HG03565 (cell line): ENCODE measurements around the gene SRGAP1.
"Not testable (repeated sequence)": the region's sequence is repeated elsewhere in the genome, so short reads cannot be mapped to it uniquely, and the experiment has no call there.

ENCODE experiments used
- ATAC-seq: cut with Tn5 transposase; IDR thresholded peaks from one replicate; pipeline ENCODE4 v1.9.1; 2021; ENCODE audit warnings: mild to moderate bottlenecking, moderate library complexity; ENCODE audit not compliant: unreplicated experiment

SRGAP1 gene

DNA sequence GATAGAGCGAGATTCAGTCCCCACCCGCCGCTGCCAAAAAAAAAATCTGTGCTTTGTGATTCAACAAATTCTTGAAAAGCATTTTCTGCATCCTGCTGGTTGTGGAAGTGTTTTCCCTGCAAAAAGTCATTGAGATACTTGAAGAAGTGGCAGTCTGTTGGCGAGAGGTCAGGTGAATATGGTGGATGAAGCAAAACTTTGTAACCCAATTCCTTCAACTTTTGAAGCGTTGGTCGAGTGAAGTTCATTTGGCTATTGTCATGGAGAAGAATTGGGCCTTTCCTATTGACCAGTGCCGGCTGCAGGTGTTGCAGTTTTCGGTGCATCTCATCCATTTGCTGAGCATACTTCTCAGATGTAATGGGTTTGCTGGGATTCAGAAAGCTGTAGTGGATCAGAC lies 20.9 kb downstream of the SRGAP1 start:
- ATAC-seq = no peak

DNA sequence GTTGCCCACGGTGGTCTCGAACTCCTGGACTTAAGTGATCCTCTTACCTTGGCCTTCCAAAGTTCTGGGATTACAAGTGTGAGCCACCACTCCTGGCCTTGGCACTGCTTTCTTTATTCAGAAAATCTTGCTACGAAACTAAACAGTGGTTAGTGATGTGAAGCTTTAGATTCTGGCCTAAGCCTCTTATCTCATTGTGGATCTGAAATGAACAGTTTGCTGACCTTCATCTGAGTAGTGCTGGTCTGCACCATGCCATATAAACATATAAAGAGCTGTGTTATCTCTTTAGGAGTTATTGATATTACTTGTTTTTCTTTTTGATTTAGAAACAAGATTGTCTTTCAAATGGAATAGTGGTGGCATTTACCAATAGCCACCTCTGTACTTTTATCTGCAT lies 22.6 kb downstream of the SRGAP1 start:
- no peak for ATAC-seq

DNA sequence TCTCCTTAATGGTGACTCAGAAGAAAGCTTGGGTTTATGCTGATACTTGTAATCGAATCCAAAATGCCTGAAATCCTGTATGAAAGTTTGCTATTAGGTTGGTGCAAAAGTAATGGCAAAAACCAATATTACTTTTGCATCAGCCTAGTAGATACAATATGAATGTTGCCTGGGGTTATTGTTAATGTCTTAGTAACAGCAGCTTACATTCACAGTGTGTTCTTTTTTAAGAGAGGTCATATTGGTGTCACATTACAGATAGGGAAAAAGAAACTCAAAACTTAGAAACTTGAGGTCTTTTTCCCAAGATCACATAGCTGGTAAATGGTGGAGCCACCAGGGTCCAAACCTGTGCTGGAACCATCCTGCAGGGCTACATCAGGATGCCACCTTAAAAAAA lies 25.2 kb downstream of the SRGAP1 start:
- ATAC-seq = no peak

DNA sequence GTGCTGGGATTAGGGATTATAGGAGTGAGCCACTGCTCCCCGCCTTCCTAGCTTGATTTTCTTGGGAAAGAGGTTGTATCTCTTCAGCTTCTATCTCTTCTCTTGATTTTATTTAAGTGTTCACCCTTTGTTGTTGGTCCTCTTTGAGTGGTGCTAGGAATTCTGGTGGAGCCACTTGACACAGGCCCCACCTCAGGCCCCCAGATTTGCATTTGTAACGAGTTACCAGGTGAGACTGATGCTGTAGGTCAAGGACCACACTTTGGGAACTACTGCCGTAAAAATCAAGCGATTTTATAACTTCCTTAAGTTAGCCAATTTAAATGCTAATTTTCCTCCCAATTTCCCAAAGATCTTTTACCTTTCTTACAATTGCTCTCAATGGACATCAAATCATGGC lies 26.3 kb downstream of the SRGAP1 start:
- no peak for ATAC-seq

DNA sequence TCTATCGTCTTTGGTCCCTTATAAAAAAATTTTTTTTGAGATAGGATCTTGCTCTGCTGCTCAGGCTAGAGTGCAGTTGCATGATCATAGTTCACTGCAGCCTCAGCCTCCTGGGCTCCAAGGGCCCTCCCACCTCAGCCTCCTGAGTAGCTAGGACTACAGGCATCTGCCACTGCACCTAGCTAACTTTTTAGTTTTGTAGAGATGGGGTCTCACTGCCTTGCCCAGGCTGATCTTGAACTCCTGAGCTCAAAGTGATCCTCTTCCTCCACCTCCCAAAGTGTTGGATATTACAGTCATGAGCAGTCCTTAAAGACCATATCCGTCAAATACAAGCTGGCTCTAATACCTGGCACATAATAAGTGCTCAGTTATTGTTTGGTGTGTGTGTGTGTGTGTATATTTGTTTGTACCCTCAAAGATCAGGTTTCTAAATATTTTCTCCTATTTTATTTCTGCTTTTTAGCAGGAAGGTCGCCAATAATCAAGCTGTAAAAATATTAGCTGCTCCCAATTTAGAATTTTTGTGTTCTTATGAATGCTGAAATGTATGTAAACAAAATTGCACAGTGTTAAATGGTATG lies 30.5 kb downstream of the SRGAP1 start:
- ATAC-seq = no peak

DNA sequence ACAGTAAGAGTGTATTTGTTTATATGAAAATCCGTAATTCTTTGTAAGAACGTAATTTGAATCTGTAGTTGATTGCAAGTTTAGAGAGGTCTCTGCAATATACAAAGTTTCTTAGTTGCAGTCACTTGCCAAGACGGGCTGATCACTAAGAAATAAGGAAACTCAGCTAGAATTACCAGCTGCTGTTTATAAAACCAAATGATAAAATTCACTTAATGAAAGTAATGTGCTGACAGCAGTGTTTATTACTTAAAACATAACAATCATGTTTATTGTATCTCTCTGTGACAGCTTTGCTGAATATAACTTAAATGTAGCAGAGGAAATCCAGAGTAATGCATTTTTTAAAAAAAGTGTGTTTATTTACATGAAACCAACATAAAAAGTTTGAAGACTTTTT lies 31.2 kb downstream of the SRGAP1 start:
- ATAC-seq = no peak

DNA sequence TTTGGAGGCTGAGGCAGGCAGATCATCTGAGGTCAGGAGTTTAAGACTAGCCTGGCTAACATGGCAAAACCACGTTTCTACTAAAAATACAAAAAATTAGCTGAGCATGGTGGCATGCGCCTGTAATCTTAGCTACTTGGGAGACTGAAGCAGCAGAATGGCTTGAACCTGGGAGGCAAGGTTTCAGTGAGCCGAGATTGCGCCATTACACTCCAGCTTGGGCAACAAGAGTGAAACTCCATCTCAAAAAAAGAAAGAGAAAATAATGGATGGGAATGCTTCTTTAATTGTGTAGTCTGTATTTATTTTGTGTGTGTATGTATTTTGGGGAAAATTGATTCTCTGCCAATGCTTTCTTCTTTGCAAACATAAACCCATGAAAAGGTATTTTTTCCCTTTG lies 32.5 kb downstream of the SRGAP1 start:
- ATAC-seq = no peak

DNA sequence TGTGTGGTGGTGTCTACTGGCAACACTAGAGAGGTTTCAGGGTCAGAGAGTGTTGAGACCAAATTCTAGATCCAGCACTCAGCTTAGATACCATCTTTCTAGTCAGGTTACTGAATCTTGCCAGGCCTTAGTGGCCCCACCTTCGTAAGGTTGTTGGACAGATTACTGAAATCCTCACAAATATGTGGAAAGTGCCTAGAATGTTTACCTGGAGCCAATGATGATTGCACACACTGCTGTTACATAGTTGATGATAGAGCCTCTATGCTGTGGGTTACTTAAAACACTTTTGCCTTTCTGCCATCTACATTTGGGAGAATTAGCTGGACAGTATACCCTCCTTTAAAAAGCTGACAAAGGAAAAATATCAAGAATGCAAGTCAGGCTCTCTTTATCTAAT lies 33.2 kb downstream of the SRGAP1 start:
- ATAC-seq = no peak

DNA sequence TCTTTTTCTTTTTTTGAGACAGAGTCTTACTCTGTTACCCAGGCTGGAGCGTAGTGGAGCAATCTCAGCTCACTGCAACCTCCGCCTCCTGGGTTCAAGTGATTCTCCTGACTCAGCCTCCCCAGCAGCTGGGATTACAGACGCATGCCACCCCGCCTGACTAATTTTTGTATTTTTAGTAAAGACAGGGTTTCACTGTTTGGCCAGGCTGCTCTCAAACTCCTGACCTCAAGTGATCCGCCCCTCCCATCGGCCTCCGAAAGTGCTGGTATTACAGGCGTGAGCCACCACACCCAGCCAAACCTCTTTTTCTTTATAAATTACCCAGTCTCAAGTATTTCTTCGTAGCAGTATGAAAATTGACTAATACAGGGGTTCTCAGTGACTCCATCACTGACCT lies 35.7 kb downstream of the SRGAP1 start:
- ATAC-seq = not testable (repeated sequence)

DNA sequence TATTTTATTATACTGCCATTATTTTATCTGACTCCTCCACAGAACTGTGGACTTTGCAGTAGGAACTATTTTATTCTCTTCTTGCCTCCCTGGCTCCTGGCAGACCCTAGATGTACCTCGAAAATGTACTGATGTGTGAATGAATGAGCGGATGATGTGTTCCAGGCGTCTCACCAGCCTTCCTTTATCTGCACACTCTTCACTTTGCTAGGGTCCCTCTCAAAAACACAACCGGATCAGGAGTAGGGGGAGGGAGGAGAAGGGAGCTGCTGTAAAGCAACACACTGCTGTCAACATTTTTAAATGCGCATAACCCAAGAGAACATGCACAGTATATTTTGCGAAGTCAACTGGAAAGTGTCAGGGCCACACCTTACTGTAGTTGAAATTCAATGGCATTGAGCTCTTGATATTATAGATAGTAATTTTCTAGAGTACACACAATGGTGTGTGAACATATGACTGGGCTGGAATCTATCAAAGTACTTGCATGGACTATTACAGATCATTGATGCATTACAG lies 36.3 kb downstream of the SRGAP1 start:
- no peak for ATAC-seq

DNA sequence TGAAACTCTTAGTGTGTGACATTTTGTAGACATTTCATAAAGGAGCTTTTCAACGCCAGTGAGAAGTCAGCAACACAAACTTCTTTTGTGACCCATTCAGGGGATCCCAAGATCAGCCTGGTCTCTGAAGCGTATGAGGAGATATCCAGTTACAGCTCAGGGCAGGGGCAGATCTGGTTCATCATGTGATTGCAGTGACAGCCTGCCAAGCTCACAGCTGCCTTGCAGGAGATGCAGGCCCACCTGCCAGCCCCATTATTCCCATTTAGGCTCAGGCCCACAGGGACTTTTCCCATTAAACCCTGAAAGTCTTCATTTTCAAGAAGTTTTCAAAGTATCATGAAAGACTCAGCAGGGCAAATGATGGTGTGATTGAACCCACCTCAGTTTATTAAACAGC lies 38.3 kb downstream of the SRGAP1 start:
- no peak for ATAC-seq

DNA sequence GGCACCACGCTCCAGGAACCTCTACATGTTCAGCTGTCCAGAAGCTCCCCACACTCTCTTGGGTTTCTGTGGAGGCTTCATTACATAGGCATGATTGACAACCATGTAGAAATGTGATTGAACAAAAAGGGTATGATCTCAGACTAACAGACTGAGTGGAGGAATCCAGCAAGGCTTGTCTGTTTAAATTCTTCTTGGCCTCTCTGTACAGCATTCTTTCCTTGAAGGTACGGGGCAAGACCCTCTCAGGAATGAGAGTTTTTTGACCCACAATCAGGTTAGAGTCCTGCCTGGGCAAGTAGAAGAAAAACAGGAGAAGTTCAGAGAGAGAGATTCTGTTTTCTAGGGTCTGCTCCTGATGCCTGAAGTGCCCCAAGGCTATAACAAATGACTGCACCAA lies 40.9 kb downstream of the SRGAP1 start:
- ATAC-seq = no peak

DNA sequence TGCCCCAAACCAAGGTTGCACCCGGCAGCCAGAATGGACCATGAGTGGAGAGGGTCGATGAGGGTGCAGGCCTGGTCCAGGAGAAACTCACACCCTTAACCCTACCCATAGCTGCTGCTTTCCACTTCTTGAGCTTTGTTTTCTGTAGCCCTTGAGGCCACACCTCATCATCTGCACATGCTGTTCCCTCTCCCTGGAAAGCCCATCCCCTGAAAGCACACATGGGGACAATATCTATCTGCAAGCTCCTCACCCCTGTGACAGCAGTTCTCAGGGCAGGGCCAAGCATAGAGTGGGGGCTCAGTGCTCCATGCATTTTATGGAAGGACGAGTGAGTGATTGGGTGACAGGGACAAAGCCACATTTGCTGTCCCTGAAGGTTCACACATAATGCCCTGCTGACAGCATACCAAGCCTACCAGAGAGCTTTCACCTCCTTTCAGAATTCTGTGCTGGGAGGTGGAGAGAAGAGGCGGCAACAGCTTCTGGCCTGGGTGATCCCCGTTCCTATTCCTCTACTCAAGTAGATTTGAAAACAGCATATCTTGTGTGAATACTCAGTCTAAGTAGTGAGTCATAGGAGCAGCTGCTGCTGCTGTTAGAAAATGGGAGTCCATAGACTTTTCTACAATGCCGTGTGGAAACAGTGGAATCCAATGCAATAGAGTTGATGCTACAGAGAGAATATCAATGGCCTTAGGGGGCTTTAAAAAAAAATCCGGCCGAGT lies 44.6 kb downstream of the SRGAP1 start:
- no peak for ATAC-seq

DNA sequence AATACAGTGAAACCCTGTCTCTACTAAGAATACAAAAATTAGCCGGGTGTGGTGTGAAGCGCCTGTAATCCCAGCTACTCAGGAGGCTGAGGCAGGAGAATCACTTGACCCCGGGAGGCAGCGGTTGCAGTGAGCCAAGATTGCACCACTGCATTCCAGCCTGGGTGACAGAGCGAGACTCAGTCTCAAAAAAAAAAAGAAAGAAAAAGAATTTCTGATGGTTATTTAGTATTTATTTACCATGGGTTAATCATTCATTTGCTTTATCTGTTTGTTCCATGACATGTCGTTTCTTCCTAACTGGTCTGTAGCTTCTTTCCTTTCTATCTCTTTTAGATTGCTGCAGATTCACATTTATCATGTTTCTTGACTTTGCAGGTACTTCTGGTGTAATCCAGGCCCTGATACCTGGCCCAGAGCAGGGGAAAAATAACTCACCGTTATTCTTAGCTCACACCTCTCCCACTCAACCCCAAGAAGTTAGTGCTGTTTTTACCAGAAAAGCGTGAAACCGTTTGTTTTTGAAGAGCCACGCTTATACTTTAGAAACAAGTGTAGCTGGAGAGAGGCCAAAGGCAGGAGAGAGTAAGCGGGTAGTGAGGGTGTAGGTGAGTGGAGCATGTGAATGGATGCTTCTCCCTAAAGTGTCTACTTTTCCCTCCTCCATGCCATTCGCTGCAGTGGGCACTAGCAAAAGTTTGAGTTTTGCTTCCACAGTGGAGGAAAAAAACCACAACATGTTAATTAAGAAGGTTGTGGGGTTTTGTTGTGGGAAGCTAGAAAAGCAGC lies 45.4 kb downstream of the SRGAP1 start:
- ATAC-seq = no peak

DNA sequence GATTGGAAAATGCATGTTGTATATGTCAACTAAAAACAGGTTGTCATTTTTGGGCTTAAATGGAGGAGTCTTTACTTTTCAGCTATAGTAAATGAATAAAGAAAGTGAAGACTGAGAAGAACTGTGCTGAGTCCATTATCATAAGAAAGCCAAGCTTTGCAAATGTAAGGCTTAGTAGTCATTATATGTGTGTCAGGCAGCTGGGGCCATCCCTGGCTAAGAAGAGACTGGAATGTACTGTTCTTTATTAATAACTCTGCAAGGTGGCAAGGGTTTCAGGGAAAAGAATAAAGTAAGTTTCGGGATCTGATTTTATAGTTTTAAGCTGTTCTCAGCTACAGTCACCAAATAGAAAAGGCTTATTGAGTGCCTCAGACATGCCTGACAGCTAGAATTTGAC lies 48.7 kb downstream of the SRGAP1 start:
- no peak for ATAC-seq

DNA sequence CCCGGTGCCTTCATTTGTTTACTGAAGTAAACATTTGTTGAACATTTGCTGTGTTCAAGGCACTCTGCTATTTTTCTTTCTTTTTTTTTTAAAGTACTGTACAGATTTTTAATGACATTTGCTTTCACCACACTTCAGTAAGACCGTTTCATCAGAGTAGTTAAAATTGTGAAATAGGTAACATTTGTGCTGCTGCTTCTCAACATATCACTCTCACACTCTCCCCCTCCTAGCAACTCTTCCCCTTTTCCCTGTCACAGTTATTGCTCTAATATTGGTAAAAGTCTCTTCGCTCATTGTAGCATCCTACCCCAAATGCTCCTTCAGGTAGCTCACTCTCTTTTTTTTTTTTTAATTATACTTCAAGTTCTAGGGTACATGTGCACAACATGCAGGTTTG lies 49.6 kb downstream of the SRGAP1 start:
- ATAC-seq = no peak

DNA sequence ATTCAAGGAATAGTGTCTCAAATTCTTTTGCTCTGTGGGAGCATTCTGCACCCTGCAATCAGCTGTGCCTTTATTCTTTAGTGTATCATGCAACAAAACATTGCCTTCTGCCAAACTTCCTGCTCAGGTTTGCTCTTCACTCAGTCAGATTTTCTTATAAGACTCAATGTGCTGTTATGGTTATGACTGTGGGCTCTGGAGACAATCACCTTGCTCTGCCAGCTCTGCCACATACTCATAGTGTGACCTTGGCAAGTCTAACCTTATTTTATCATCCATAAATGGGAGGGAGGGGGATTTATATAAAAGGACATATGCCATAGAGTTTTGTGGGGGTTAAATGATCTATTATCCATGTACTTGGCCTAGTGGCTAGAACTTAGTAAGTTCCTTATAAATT lies 51.3 kb downstream of the SRGAP1 start:
- ATAC-seq = no peak

DNA sequence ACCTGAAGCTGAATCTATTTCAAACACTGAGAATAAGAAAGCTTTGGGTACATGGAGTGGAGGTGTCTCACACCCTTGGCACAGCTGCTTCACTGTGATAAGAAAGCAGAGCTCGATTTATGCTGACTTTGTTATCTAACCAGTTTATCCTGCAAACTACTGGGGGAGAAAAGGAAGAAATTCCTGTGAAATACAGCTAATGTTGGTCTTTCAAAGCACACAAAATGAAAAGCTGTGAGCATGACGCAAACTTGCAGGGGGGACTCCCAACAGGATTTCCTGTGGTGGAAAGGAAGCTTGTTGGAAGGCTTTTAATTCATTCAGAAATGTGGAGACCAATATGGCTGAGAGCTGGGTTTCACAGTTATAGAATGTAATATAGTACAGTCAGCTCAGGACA lies 53.4 kb downstream of the SRGAP1 start:
- no peak for ATAC-seq

DNA sequence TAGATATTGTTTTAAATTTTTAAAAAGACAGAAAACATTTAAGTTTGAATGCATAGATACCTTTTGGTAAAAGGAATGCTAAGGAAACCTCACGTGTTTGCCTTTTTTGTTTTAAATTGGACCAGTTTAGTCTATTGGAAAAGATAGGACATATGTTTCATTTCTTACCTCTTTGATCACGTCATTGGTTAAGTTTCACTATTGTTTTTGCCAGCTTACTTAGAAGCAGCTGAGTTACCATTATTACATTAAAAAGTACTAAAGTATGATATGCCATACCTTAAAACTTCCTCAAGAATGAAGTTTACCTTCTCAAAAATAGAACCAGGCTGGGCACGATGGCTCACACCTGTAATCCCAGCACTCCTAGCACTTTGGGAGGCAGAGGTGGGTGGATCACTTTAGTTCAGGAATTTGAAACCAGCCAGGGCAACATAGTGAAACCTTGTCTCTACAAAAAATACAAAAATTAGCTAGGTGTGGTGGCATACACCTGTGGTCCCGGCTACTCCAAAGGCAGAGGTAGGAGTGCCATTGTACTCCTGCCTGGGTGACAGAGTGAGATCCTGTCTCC lies 54.4 kb downstream of the SRGAP1 start:
- ATAC-seq = no peak

DNA sequence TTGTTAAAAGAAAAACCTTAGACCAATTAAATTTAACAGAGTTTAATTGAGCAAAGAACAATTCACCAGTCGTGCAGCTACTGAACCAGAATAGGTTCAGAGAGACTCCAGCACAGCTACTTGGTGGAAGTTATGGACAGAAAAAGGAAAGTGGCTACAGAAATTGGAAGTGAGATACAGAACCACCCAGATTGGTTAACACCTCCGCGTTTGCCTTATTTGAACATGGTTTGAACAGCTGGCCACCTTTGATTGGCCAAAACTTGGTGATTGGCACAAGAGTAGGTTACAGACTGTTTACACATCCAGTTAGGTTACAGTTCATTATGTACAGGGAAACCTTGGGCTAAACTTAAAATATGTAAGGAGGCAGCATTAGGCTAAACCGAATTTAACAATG lies 54.9 kb downstream of the SRGAP1 start:
- no peak for ATAC-seq

DNA sequence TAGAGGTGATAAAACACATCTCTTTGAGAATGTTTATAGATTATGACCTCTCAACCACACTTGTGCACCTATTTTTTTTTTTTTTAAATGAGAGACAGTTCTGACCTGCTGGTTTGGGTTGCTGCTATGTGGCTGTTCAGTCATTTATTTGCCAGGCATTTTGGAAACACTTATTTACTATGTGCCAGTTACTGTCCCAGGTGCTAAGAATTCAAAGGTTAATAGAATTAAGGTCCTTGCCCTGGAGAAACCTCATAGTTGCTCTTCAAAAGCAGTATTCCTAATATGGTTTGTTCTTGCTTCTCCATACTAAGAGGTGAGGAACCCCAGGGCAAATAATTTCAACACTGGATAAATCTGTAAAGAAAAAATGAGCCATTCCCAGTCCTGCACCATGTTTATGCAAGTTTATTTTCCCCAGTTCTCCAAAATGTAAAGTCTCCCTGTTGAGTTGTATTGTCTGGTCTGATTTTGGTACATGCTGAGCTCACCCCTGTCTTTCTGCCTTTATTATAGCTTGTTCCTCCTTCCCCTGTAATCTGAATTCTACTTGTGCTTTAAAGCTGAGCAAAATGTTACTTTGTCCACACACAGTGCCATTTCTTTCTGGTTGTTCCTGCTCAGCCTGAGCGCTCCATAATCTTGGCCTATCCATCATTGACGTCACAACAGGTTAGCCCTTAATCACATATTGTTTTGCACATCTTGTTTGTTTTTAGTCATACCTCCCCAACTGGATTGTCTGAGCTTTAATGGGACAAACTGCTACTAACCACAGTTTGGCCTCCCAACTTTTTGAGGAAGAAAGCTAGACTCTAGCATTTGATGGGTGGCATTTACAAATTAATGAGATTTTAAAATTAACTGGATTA lies 56.7 kb downstream of the SRGAP1 start:
- ATAC-seq = no peak
